NCI-H2171 (cell line): Measurements from ENCODE around the gene CRB2.

Experiments used
- DNase-seq: peaks from one replicate; lab custom pipeline; 2025; lab: John Stamatoyannopoulos, UW

The CRB2 gene

DNA sequence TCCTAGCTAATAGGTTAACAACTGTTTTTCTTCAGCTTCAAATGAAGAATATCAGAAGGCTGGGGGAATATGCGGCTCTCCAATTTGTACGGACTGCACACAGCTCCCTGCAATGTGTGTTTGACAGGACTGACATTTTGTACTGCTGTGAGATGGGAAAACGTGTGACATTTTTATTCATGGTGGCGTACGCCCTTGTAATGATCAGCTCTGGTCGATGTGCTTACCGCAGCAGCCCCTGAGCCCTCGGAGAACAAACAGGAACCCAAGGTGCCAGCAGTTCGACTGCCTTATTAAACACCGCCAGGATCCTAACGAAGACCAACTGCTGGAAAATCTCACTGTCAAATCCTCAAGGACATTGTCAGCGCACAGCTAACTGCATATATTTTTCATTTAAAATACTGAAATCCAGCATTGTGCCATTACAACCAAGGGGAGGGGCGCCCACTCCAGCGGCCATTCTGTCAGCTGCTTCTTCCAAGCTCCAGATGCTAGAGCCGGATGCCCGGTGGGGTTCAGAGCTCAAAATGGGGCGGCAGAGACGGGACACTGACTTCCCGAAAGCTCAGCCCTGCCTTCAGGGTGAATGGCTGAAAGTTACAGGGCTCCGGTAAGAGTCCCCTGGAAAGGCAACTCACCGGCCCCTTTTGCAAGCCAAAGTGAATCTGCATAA is 66.8 kb downstream of the CRB2 start:
- DNase-seq: no peak

DNA sequence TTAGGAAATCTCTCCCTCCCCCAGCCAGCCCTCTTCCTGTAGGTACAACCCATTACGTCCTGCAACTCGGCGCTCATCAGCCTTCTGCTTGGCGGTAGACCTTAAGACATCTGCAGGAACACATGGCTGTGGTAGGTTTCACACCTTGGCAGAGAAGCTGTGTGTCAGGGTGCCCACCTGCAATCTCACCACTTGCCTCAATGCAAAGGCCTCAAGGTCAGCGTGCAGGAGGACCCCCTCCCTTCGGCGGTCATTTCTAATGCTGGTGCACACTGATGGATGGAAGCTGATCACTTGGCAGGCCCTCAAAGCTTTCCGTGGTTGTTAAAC is 67.3 kb downstream of the CRB2 start:
- no peak for DNase-seq

DNA sequence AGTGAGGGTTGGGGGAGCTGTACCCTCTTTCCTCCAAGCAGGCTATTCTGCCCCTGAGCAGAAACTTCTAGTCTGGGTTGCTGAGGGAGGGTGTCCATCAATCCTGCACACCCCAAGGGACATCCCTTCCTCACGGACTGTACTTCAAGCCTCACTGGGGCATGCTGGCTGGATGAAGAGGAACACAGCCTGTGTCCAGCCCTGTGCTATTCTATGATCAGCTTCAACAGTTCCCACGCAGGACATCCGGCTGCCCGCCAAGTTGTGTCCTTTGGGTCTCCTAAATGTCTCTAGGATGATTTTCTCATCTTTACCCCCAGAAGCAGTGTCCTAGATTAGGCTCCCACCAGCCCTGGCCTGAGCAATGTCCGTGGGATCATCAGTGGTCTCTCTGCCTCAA is 68.1 kb downstream of the CRB2 start:
- DNase-seq: no peak

DNA sequence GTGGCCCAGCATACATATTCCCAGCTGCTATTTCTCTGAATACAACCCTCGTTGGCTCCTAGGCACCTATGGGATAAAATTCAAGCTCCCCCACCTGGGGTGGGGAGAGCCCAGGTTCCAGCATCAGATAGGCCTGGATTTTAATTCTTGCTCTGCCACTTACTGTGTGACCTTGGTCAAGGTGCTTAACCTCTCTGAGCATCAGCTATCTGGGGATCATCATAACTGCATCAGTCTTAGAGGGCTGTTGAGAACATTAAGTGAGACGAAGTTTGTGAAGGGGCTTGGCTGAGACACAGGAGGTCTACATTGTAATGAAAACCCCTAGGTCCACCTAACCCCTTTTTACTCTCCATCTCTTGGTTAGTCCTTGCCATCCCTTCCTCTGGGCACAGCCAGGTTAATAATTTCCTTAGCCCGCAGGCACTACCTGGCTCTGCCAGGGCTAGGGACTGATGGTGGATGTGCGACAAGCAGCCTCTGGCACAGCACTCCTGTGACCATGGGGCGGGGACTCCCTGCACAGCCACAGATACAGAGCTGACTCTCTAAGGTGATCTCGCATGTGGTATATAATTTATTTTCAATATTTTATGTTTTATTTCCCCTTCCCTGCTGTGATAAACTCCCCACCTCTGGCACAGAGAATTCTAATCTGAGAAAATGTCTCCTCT is 68.7 kb downstream of the CRB2 start:
- no peak for DNase-seq

DNA sequence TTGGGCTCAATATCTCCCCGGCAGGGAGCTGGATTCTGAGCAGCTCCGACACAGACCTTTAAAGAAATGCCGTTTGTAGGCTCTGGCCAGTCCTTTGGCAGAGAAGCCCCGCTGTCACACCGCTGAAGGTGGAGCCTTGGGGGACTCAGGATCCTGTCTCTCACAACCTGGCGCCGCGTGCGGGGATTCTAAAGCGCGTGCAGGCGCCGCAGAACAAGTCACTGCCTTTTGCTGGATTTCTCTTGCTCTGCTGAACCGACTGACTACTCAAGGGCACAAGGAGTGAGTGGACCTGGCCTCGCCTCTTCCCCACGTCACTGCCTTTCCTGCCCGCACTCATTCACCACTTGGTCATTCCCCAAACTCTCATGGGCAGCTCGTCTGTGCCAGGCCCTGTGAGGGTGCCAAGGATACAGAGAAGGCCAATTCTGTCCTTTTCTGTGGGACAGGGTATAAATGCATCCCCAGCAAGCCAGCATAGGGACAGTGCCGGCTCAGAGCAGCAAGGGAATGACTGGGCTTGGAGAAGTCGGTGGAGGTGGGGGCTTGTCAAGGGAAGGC is 69.3 kb downstream of the CRB2 start:
- no peak for DNase-seq

DNA sequence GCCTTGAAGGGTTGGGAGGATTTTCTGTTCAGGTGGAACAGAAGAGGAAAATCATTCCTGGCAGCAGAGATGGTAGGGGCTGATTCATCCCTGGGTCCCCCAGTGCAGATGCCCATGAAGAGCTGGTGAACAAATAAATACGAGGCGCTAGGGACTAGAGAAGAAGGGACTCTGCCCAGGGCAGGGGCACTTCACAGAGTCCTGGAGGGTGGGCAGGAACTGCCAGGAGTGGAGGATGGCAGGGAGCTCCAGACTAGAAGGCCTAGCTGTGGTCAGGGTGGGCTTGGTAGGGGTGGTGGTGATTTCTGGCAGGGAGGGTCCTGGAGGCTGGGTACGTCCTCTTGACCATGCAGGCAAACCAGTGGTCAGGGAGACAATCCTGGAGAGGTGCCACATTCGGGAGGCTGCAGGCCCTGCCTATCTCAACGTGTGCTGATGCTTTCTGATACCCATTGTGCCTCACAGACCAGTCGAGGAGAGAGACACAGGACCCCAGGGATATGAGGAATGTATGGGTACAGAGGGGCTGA is 69.9 kb downstream of the CRB2 start:
- DNase-seq: no peak

DNA sequence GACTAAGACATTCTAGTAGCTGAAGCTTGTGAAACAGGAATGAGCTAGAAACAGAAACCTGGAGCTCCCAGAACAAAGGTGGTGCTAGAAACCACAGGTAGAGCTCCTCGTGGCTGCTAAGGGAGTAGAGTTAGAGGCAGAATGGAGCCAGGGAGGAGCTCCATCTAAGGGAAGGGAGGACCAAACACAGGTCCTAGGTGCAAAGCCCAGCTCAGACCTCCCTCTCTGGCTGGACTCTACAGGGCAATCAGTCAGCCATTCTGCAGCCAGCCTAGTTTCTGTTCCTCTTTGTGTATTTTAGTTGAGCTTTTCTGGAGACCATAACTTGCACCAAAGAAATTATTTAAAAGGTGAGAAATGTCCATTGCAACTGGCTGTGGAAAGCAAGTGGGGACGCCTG is 70.4 kb downstream of the CRB2 start:
- DNase-seq: no peak
